ENCODE data around the gene SLC25A30.

SLC25A30 gene

GRCh38 chr13:45417790-45418534, at the start of gene SLC25A30:
TSS of gene SLC25A30 (minus strand) at chr13:45418373. CDS start at chr13:45411425, 6,948 bp downstream.
- DNase-seq (ENCODE audit: low read depth in 2 of 2) = peak; percentile 63 to 64

- DNase-seq (ENCODE audit: low read depth in 2 of 2) = no peak
These were observed 48.2 kb upstream of the SLC25A30 start for GRCh38 chr13:45466359-45466758.

GRCh38 chr13:45464687-45465453, 46.7 kb upstream of the SLC25A30 start, which contains the start of gene COG3:
TSS of gene COG3 (plus strand) at chr13:45464939. CDS start at chr13:45465037, 98 bp downstream.
- peak; percentile 96 to 97 for DNase-seq (ENCODE audit: low read depth in 2 of 2)

GRCh38 chr13:45464141-45464686, 46.0 kb upstream of the SLC25A30 start:
- no peak for DNase-seq (ENCODE audit: low read depth in 2 of 2)

GRCh38 chr13:45456196-45456972, 38.2 kb upstream of the SLC25A30 start:
- no peak for DNase-seq (ENCODE audit: low read depth in 2 of 2)

GRCh38 chr13:45454204-45454603, 36.0 kb upstream of the SLC25A30 start:
- no peak for DNase-seq (ENCODE audit: low read depth in 2 of 2)

- no peak for DNase-seq (ENCODE audit: low read depth in 2 of 2)
These were observed 33.1 kb upstream of the SLC25A30 start for GRCh38 chr13:45451282-45451681.

- DNase-seq (ENCODE audit: low read depth in 2 of 2) = no peak
These were observed 30.9 kb upstream of the SLC25A30 start for GRCh38 chr13:45448965-45449559.

GRCh38 chr13:45447050-45447661, 29.0 kb upstream of the SLC25A30 start:
- DNase-seq (ENCODE audit: low read depth in 2 of 2) = no peak

- DNase-seq (ENCODE audit: low read depth in 2 of 2) = no peak
These were observed 28.0 kb upstream of the SLC25A30 start for GRCh38 chr13:45446181-45446580.

- no peak for DNase-seq (ENCODE audit: low read depth in 2 of 2)
These were observed 26.9 kb upstream of the SLC25A30 start for GRCh38 chr13:45445053-45445452.

GRCh38 chr13:45441633-45442032, 23.5 kb upstream of the SLC25A30 start:
- no peak for DNase-seq (ENCODE audit: low read depth in 2 of 2)

- no peak for DNase-seq (ENCODE audit: low read depth in 2 of 2)
These were observed 21.7 kb upstream of the SLC25A30 start for GRCh38 chr13:45439781-45440462.

- no peak for DNase-seq (ENCODE audit: low read depth in 2 of 2)
These were observed 20.8 kb upstream of the SLC25A30 start for GRCh38 chr13:45439008-45439407.

GRCh38 chr13:45437947-45438346, 19.8 kb upstream of the SLC25A30 start:
- no peak for DNase-seq (ENCODE audit: low read depth in 2 of 2)

GRCh38 chr13:45436953-45437352, 18.8 kb upstream of the SLC25A30 start:
- no peak for DNase-seq (ENCODE audit: low read depth in 2 of 2)

- no peak for DNase-seq (ENCODE audit: low read depth in 2 of 2)
These were observed 18.2 kb upstream of the SLC25A30 start for GRCh38 chr13:45436332-45436731.

- DNase-seq (ENCODE audit: low read depth in 2 of 2) = no peak
These were observed 16.6 kb upstream of the SLC25A30 start for GRCh38 chr13:45434556-45435371.

GRCh38 chr13:45433381-45433790, 15.2 kb upstream of the SLC25A30 start:
- no peak for DNase-seq (ENCODE audit: low read depth in 2 of 2)
